HG03095 (cell line): ENCODE results near the gene CRYM.
"Not testable (repeated sequence)": the region's sequence is repeated elsewhere in the genome, so short reads cannot be mapped to it uniquely, and the experiment has no call there.

ENCODE experiments used
- ATAC-seq: cut with Tn5 transposase; IDR thresholded peaks from one replicate; pipeline ENCODE4 v1.9.1; 2021; ENCODE audit warnings: moderate library complexity; ENCODE audit not compliant: unreplicated experiment

The CRYM gene

GRCh38 chr16:21250072-21250923 is 27.8 kb downstream of the CRYM start:
- ATAC-seq: no peak

DNA sequence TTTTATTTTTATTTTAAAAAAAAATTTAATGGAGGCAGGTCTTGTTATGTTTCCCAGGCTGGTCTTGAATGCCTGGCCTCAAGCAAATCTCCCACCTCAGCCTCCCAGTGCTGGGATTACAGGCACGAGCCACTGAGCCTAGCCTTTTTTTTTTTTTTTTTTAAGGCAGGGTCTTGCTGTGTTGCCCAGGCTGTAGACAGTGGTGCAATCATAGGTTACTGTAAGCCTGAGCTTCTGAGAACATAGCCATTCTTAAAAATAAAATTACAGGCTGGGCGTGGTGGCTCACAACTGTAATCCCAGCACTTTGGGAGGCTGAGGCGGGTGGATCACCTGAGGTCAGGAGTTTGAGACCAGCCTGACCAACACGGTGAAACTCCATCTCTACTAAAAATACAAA is 29.9 kb downstream of the CRYM start:
- not testable (repeated sequence) for ATAC-seq

DNA sequence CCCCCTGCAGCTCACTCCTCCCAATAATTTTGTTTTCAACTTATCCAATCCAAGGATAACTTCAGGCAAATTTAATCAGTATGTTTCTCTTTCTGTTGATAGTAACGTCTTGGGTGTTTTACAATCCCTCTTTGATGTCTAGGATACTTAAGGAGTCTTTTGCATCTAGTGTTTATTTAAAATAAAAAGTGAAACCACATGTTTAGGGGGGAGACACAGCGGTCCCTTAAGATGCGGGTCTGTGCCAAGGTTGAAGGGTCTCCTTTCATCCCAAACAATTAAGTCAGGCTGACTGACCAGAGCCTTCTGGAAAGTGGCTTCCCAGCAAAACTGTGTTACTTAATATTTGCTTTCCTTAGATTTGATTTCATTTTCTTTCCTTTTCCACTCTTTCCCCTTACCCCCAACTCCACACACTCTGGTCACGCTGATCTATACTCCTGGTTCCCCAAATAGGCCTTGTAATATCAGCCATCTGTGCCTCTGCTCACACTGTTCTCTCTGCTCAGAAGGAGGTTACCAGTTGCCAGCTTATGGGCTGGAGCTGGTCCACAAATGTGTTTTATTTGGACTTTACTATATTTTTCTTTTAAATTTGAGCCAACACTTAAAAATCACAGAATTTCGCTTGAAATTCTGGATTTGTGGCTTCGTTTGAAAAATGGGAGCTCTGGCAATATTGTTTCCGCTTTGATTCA is 33.4 kb downstream of the CRYM start:
- no peak for ATAC-seq

DNA sequence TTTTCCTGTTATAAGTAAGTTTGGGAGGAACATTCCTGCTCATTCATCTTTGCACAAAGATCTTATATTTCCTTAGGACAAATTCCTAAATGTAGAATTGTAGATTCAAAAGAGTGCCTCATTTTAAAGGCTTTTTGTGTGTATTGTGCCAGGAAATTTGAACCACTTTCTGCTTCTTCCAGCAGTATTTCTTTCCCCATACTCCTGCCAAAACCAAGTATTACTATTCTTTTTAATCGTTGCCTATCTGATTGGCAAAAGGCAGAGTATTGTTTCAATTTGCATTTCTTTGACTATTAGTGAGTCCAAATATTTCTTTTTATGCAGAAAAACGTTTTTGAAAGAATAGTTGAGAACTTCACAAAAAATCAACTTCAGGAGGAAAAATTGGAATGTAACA is 35.3 kb downstream of the CRYM start:
- no peak for ATAC-seq

DNA sequence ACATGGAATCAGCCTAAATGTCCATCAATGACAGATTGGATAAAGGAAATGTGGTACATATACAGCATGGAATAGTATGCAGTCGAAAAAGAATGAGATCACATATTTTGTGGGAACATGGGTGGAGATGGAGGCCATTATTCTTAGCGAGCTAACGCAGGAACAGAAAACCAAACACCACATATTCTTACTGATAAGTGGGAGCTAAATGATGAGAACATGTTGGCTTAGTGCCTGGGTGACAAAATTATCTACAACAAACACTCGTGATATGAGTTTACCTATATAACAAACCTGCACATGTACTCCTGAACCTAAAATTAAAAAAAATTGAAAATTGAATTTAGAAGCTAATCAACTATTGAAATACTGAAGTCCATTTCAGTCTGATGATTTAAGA is 38.4 kb downstream of the CRYM start:
- no peak for ATAC-seq

GRCh38 chr16:21236831-21237230 is 41.3 kb downstream of the CRYM start:
- no peak for ATAC-seq

GRCh38 chr16:21235199-21235585 is 42.9 kb downstream of the CRYM start:
- no peak for ATAC-seq

DNA sequence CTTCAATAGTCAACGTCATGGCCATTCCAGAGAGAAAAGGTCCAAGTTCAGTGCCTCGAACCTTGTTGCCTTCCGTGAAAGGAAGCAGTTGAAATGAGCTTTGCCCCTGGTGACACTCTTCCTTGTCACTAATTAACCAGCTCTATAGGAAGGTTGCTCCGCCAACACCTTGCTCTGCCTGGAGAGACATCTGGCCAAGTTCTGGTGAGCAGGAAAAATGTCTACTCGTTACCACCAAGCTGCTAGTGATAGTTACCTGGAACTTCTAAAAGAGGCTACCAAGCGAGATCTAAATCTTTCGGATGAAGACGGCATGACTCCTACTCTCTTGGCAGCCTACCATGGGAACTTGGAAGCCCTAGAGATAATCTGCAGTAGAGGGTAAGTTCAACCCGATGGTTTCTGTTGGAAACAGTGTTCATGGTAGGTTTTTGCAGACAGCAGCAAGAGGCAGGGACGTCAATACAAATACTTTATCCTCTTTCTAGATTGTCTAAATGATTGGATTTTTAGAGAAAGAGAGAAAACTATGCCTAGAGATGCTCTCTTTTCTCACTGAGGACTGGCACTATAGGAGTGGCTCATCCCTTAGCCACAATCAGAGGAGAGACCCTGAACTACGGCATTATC is 44.5 kb downstream of the CRYM start, which contains the start of gene ANKS4B:
ANKS4B (plus strand) TSS at position 179 of the 630 bp plus-strand sequence; CDS start at position 218, 39 bp downstream.
- ATAC-seq: no peak

DNA sequence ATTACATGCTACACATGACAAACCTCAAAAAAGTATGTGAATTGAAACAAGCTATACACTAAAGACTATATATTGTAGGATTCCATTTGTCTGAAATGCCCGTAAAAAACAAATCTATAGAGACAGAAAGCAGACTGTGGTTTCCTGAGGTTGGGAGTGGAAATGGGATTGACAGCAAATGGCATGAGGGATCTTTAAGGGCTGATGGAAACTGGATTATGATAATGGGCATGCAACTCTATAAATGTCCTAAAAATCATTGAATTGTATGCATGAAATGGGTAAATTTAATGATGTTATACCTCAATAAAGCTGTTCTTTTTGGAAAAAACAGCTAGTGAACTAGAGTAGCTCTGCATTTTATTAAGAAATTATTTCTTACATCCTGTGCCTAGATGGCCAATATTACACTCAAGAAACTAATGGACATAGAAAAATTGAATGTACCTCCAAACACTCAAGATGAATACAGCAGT is 45.0 kb downstream of the CRYM start:
- ATAC-seq: no peak

GRCh38 chr16:21228361-21228872 is 49.7 kb downstream of the CRYM start:
- no peak for ATAC-seq

DNA sequence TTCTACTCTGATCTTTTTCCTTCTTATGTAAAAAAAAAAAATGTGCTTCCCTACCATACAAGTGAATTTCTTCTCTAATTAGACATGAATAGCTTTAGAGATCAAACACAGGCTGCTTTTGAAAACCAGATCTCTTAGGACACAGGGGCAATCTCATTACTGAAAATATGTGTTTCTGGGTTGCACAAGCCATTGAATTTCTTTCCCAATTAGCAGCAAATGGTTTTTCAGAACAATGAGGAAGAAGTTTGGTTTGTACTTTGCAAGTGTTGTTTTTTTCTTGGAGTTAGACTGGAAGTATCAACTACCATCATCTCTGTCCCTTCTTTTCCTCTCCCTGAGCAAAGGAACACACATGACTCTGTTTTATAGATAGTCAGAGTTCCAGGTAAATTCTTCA is 50.2 kb downstream of the CRYM start:
- ATAC-seq: no peak

GRCh38 chr16:21226749-21227148 is 51.3 kb downstream of the CRYM start:
- no peak for ATAC-seq

DNA sequence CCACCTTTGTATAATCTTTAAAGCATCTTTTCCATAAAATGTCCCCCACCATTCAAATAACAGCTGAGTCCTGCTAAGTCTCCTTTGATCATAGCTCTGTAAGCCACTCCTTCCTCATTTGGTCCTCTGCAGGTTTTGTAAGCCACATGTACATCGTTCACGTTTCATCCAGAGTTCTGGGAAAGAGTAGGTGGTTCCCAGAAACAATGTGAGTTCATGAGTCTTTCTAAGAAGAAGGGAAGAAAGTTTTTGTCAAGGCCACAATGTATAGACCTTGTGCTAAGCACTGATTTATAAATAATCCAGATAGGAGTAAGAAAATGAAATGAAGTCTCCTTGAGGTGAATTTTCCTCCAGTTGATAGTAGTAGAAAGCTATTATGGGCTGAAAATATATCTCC is 53.3 kb downstream of the CRYM start:
- no peak for ATAC-seq

DNA sequence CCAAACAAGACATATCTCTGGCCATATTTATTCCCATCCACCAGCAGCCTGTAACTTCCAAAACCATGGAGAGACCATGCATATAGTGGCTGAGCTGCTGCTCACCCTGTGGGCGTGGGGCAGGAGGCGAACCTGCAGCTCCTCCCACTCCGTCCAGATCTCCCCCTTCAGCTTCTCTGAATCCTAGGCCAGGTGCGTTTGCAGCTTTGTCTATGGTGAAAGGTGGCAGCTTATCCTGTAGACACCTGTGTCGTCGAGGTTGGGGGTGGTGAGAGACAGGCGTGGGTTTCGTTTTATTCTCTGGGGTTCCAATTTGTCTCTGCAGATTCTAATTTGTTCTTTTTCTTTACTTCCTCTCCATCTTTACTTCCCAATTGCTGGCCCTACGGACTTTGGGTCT is 54.3 kb downstream of the CRYM start:
- ATAC-seq: no peak

DNA sequence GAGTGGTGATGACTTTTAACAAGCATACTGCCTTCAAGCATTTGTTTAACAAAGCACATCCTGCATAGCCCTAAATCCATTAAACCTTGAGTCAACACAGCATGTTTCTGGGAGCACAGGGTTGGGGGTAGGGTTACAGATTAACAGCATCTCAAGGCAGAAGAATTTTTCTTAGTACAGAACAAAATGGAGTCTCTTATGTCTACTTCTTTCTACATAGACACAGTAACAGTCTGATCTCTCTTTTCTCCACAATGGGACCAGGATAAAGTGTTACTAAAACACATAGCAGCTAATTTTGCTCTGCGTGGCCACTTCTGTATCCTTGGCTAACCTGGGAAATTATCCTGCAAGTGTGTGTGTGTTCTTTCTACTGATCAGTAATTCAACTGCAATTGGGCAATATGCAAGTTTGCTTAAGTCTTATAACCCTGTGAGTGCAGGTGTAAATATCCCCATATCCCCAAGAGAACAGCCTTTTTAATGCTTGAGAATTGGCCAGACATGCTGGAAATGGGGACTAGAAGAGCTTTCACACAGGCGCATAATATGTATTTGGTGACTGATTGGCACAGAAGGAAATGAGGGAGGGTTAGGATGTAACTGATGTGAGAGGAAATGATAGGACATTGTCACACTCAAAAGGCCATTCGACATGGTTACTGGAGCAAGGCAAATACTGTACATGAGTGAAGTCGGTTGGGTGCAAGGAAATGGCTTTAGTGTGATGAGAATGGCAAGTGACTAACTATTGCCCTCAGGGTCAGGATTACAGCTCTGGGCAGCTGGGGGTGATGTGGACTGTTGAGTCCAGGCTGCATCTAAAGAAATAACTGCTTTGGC is 55.4 kb downstream of the CRYM start:
- ATAC-seq: no peak

GRCh38 chr16:21219551-21219950 is 58.5 kb downstream of the CRYM start:
- ATAC-seq: no peak

DNA sequence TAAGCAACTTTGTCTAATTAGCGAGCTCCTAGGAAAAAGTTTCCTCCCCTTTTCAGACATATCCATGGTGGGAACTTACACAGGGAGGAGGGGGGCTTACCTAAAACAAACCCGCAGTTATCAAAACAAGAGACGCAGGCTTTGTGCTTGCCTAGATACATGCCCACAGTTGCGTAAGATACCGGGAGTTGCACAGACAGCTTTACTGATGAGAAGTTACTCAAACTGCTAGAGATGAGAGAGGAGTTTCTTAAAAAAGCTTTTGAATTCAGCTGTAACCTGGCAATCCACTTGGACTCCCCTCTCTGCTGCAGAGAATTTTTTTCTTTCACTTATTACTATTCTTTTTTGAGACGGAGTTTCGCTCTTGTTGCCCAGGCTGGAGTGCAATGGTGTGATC is 59.9 kb downstream of the CRYM start:
- no peak for ATAC-seq

GRCh38 chr16:21217121-21217520 is 61.0 kb downstream of the CRYM start:
- no peak for ATAC-seq

DNA sequence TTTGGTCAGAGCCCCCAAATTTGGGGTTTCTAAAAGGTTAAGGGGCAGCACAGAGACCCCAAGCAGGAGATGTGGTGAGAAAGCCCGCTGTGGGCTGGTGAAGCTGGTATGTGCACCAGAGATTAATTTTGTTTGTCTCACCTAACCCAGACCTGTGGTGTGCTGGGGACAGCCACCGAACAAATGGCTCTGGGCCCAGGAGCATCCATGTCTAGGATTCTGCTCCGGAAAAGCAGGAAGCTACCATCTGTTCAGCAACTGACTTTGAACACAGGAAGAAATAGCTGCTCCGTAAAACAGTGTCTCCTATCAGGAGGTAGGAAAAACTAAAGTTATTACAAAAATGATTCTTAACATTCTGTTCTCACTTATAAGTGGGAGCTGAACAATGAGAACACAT is 64.0 kb downstream of the CRYM start:
- no peak for ATAC-seq

DNA sequence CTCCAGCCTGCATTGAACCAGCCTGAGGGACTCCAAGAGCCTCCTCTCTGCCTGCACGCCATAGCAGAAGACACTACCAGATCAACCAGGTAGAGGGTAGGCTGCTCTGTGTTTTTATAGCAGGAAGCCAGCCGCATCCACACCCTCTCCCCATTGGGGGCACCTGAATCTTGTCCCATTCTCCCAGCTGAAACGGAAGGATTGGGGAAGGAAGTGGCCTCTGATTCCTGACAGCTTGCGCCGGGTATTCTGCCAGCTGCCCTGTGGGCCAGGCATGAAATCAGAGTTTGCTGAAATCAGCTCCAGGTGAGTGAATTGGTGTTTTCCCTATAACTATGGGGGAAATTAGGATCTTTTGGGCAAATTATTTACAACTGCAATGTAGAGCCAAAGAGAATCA is 66.6 kb downstream of the CRYM start, which contains the start of gene ZP2:
ZP2 (minus strand) TSS at position 89 of the 400 bp plus-strand sequence; CDS start at position 62, 27 bp downstream.
- no peak for ATAC-seq
